ENCODE data around the gene SNX27.

- TF ChIP-seq CTCF (IDR thresholded peaks at IDR 0.05) (no peak), POLR2A (IDR thresholded peaks at IDR 0.05) (no peak)
These were observed 116.6 kb downstream of the SNX27 start for GRCh38 chr1:151728151-151729054.

Measured in testis (tissue), 2 donors.